ENCODE results near the gene UBL7. TPM values are rescaled to one million over a fixed set of nuclear protein-coding genes. Genes with fewer than 3 reads are reported as not detected.
"Not testable (repeated sequence)": the region's sequence is repeated elsewhere in the genome, so short reads cannot be mapped to it uniquely, and the experiment has no call there.

UBL7 gene
- total RNA-seq, 1 experiment from 2014 or later = 65.3 TPM

- Histone ChIP-seq H2AFZ (ENCODE audit: low read depth, low read length, poor library complexity, severe bottlenecking) (peak overlapping the region; percentile 92), H4K20me1 (ENCODE audit: insufficient read depth) (no peaks in the 10 kb centered on the region; the same call in 1 of the 2 replicates), H3K36me3 (ENCODE audit: control insufficient read depth in 1 of 2, insufficient read depth in 2 of 2, low read length in 2 of 2) (peaks cover 0 to 2% of the 10 kb centered on the region in 2 experiments; a peak in 1 of 4 replicates), H3K4me1 (ENCODE audit: control insufficient read depth in 1 of 2, insufficient read depth in 2 of 2, low read length in 2 of 2) (peaks cover 3 to 14% of the 10 kb centered on the region in 2 experiments; a peak in 3 of 4 replicates), H3K27me3 (ENCODE audit: insufficient read depth, low read length) (no peaks in the 10 kb centered on the region), H3K27ac (ENCODE audit: low read depth, low read length) (peak overlapping the region; percentile 81; the same call in 1 of the 2 replicates), H3K9ac (ENCODE audit: low read length) (peak overlapping the region; percentile 80), H3K79me2 (ENCODE audit: insufficient read depth, low read length) (peaks cover 9% of the 10 kb centered on the region; the same call in 1 of the 2 replicates), H3K9me2 (ENCODE audit: insufficient read depth) (no peaks in the 10 kb centered on the region), H3K4me3 (replicated peaks in 1 of 2; ENCODE audit: low read depth in 1 of 2, low read length in 2 of 2) (peak overlapping the region; percentile 59 to 97), H3K4me2 (ENCODE audit: low read length) (peak overlapping the region; percentile 98), H3K9me3 (ENCODE audit: control insufficient read depth in 1 of 2, insufficient read depth in 1 of 2, low read depth in 1 of 2, low read length in 2 of 2) (no peaks in the 10 kb centered on the region)
- no peak for DNase-seq (ENCODE audit: low read depth, low spot score)
- ChIA-PET POLR2A (interaction anchor here (1.8 kb wide), 1 partner anchor 12 kb away, joined by 7 read pairs; no protein-coding TSS in a partner anchor), CTCF (interaction anchor here (1.1 to 1.7 kb wide), 2 partner anchors 27 to 79 kb away, joined by 3 to 7 read pairs; no protein-coding TSS in a partner anchor), RAD21 (ENCODE audit: low non-redundant PET in 1 of 2, low total read pairs in 2 of 2, uncharacterized antibody in 2 of 2, unreplicated experiment in 2 of 2) (no interaction called here)
- TF ChIP-seq EGR1 (IDR thresholded peaks at IDR 0.05; ENCODE audit: low read depth) (no peak), POLR2A (IDR thresholded peaks at IDR 0.05; ENCODE audit: borderline replicate concordance, extremely low read depth, insufficient read depth, insufficient read length) (no peak), SP1 (IDR thresholded peaks at IDR 0.05; ENCODE audit: low read depth) (no peak), EZH2phosphoT487 (IDR thresholded peaks at IDR 0.05; ENCODE audit: borderline replicate concordance) (no peak), CEBPB (IDR thresholded peaks at IDR 0.05; ENCODE audit: low read depth) (no peak)
- intact Hi-C loops (cut with micrococcal nuclease) = loop anchor here (1.0 to 2.0 kb wide), 2 partner anchors 29 to 152 kb away; no protein-coding TSS in a partner anchor
- ATAC-seq = no peak
- no TSS peak for BruUV-seq (replicated peaks)
Measured at GRCh38 chr15:74461847-74462511, 1.0 kb upstream of the UBL7 start.

DNA sequence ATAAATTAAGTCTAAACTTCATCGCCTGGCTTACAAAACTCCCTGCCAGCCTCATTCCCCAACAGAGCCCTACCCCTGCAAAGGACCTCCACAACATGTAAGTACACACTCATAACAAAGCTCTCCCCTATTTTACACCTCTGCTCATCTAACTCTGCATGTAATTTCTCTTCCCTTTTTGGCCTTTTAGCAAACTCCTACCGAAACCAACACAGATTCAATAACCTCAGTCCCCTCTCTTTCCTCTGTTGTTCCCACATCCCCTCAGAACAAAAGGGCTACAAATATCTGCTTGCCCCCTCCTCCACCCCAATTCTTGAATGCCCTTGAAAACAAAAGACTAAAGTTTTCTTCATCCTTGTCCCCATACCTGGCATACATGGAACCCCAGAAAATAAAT, 662 bp downstream of the UBL7 start:
- CTCF ChIA-PET = interaction anchor here (0.8 to 1.7 kb wide), 3 partner anchors 29 to 86 kb away, joined by 5 to 7 read pairs (median 5); no protein-coding TSS in a partner anchor
- Histone ChIP-seq H3K36me3 (ENCODE audit: control insufficient read depth in 1 of 2, insufficient read depth in 2 of 2, low read length in 2 of 2) (peaks cover 0 to 3% of the 10 kb centered on the region in 2 experiments; a peak in 1 of 4 replicates), H3K4me3 (replicated peaks in 1 of 2; ENCODE audit: low read depth in 1 of 2, low read length in 2 of 2) (peak overlapping the region; percentile 59 to 97)

GRCh38 chr15:74459798-74460197, 1.2 kb downstream of the UBL7 start:
- H3K9me3 ChIP-seq (ENCODE audit: control insufficient read depth in 1 of 2, insufficient read depth in 1 of 2, low read depth in 1 of 2, low read length in 2 of 2); RAD21 ChIA-PET (ENCODE audit: low non-redundant PET in 1 of 2, low total read pairs in 2 of 2, uncharacterized antibody in 2 of 2, unreplicated experiment in 2 of 2); H3K79me2 ChIP-seq (ENCODE audit: insufficient read depth, low read length); H3K36me3 ChIP-seq (ENCODE audit: control insufficient read depth in 1 of 2, insufficient read depth in 2 of 2, low read length in 2 of 2); CTCF ChIA-PET; DNase-seq (ENCODE audit: low read depth, low spot score); ATAC-seq; H3K27me3 ChIP-seq (ENCODE audit: insufficient read depth, low read length); H3K27ac ChIP-seq (ENCODE audit: low read depth, low read length); BruUV-seq (replicated peaks); H4K20me1 ChIP-seq (ENCODE audit: insufficient read depth); H2AFZ ChIP-seq (ENCODE audit: low read depth, low read length, poor library complexity, severe bottlenecking); H3K9me2 ChIP-seq (ENCODE audit: insufficient read depth): not testable (repeated sequence)
- Histone ChIP-seq H3K9ac (ENCODE audit: low read length) (peak overlapping the region; percentile 80; the same call in 1 of the 2 replicates), H3K4me2 (ENCODE audit: low read length) (peak overlapping the region; percentile 98), H3K4me1 (ENCODE audit: control insufficient read depth in 1 of 2, insufficient read depth in 2 of 2, low read length in 2 of 2) (peaks cover 8 to 27% of the 10 kb centered on the region in 2 experiments), H3K4me3 (replicated peaks in 1 of 2; ENCODE audit: low read depth in 1 of 2, low read length in 2 of 2) (peak overlapping the region; percentile 59 to 97; a peak in 3 of 4 replicates)
- intact Hi-C loops (cut with micrococcal nuclease) = loop anchor here (2.0 kb wide), 1 partner anchor 31 kb away; no protein-coding TSS in a partner anchor
- POLR2A ChIA-PET = interaction anchor here (1.6 kb wide), 1 partner anchor 84 kb away, joined by 5 read pairs; no protein-coding TSS in a partner anchor

More for the DNA sequence above, 662 bp downstream of the UBL7 start:
- no peaks in the 10 kb centered on the region for H3K9me2 ChIP-seq (ENCODE audit: insufficient read depth)
- no peak overlapping the region for H2AFZ ChIP-seq (ENCODE audit: low read depth, low read length, poor library complexity, severe bottlenecking)
- no TSS peak for BruUV-seq (replicated peaks)
- peak overlapping the region; percentile 98 for H3K4me2 ChIP-seq (ENCODE audit: low read length)
- POLR2A ChIA-PET = interaction anchor here (1.2 to 1.6 kb wide), 3 partner anchors 53 to 334 kb away, joined by 3 to 5 read pairs (median 3); no protein-coding TSS in a partner anchor
- H3K9me3 ChIP-seq (ENCODE audit: control insufficient read depth in 1 of 2, insufficient read depth in 1 of 2, low read depth in 1 of 2, low read length in 2 of 2) = no peaks in the 10 kb centered on the region
- no peaks in the 10 kb centered on the region for H3K27me3 ChIP-seq (ENCODE audit: insufficient read depth, low read length)
- ATAC-seq = no peak
- H3K27ac ChIP-seq (ENCODE audit: low read depth, low read length) = peak overlapping the region; percentile 81
- RAD21 ChIA-PET (ENCODE audit: low non-redundant PET in 1 of 2, low total read pairs in 2 of 2, uncharacterized antibody in 2 of 2, unreplicated experiment in 2 of 2) = interaction anchor here in 1 of 2 experiments (1.2 kb wide), 1 partner anchor 78 kb away, joined by 3 read pairs; no protein-coding TSS in a partner anchor
- DNase-seq (ENCODE audit: low read depth, low spot score) = no peak
- H4K20me1 ChIP-seq (ENCODE audit: insufficient read depth) = no peaks in the 10 kb centered on the region; the same call in 1 of the 2 replicates
- H3K9ac ChIP-seq (ENCODE audit: low read length) = peak overlapping the region; percentile 80
- peaks cover 9% of the 10 kb centered on the region; the same call in 1 of the 2 replicates for H3K79me2 ChIP-seq (ENCODE audit: insufficient read depth, low read length)
- peaks cover 8 to 27% of the 10 kb centered on the region in 2 experiments for H3K4me1 ChIP-seq (ENCODE audit: control insufficient read depth in 1 of 2, insufficient read depth in 2 of 2, low read length in 2 of 2)
- TF ChIP-seq POLR2AphosphoS5 (IDR thresholded peaks at IDR 0.05; ENCODE audit: low read depth, low read length) = no peak
- intact Hi-C loops (cut with micrococcal nuclease) = loop anchor here (2.0 kb wide), 1 partner anchor 31 kb away; no protein-coding TSS in a partner anchor
